WTC11 (cell line): Measurements from ENCODE around the gene BCKDHA. TPM values are rescaled to one million over a fixed set of nuclear protein-coding genes. Genes with fewer than 3 reads are reported as not detected.

Source experiments
- ATAC-seq: fragments of 200-7000 bp; cut with Tn5 transposase; 2 replicates; pipeline ENCODE4 v1.10.0; 2021; ENCODE audit warnings: mild to moderate bottlenecking, moderate library complexity
- CTCF ChIA-PET: fragments of 300-600 bp; sonication (Branson Sonifier 250); formaldehyde crosslinking; loops from one replicate; lab custom pipeline; 2021; ENCODE audit warnings: antibody characterized with exemption; lab: Charles Lee
- POLR2A ChIA-PET: fragments of 350-600 bp; sonication (Branson Sonifier 250); formaldehyde crosslinking; loops from one replicate; lab custom pipeline; 2021; ENCODE audit warnings: antibody characterized with exemption; lab: Charles Lee
- DNase-seq: peaks from one replicate; pipeline ENCODE4 v3.0.0; 2021; ENCODE audit warnings: low spot score
- H3K27ac Mint-ChIP-seq: 2 replicates; pipeline ENCODE4 v1.8.0; 2021; ENCODE audit warnings: mixed read lengths
- H3K27me3 Mint-ChIP-seq: 2 replicates; pipeline ENCODE4 v1.8.0; 2021; ENCODE audit warnings: low read depth, mild to moderate bottlenecking, moderate library complexity, mixed read lengths
- H3K36me3 Mint-ChIP-seq: 2 replicates; pipeline ENCODE4 v1.8.0; 2021; ENCODE audit warnings: mixed read lengths
- H3K4me1 Mint-ChIP-seq: 2 replicates; pipeline ENCODE4 v1.8.0; 2022; ENCODE audit warnings: mixed read lengths
- H3K4me3 Mint-ChIP-seq: 2 replicates; pipeline ENCODE4 v1.8.0; 2021; ENCODE audit warnings: mild to moderate bottlenecking, moderate library complexity, mixed read lengths
- H3K9me3 Mint-ChIP-seq: 2 replicates; pipeline ENCODE4 v1.8.0; 2021; ENCODE audit warnings: mixed read lengths
- EMX1 ChIP-seq: fragments of 250-450 bp; sonication (Bioruptor Pico); IDR thresholded peaks from 2 replicates; pipeline ENCODE4 v1.8.0; 2021; ENCODE audit warnings: mild to moderate bottlenecking
- ESRRA ChIP-seq: sonication (generic); formaldehyde crosslinking; IDR thresholded peaks from 2 replicates; pipeline ENCODE4 v1.8.1; 2022; ENCODE audit warnings: mild to moderate bottlenecking, missing genetic modification reagents, borderline replicate concordance
- GABPB1 ChIP-seq: sonication (generic); formaldehyde crosslinking; IDR thresholded peaks from 2 replicates; pipeline ENCODE4 v1.8.1; 2023; ENCODE audit warnings: mild to moderate bottlenecking, missing genetic modification reagents
- JAZF1 ChIP-seq: fragments of 250-450 bp; sonication (Bioruptor Pico); IDR thresholded peaks from 2 replicates; pipeline ENCODE4 v1.9.0; 2021; ENCODE audit warnings: moderate library complexity, mild to moderate bottlenecking, inconsistent platforms
- MXD4 ChIP-seq: fragments of 250-450 bp; sonication (Bioruptor Pico); IDR thresholded peaks from 2 replicates; pipeline ENCODE4 v1.8.0; 2021; ENCODE audit warnings: mild to moderate bottlenecking, moderate library complexity, borderline replicate concordance
- NFYB ChIP-seq: sonication (generic); formaldehyde crosslinking; conservative IDR thresholded peaks from 2 replicates; pipeline ENCODE4 v1.8.0; 2022; ENCODE audit warnings: low read depth, missing genetic modification reagents
- NR2C2 ChIP-seq: sonication (generic); formaldehyde crosslinking; IDR thresholded peaks from 2 replicates; pipeline ENCODE4 v1.8.0; 2022; ENCODE audit warnings: mild to moderate bottlenecking, missing genetic modification reagents
- NR3C1 ChIP-seq: sonication (generic); formaldehyde crosslinking; conservative IDR thresholded peaks from 2 replicates; pipeline ENCODE4 v1.8.1; 2023; ENCODE audit warnings: low read depth, mild to moderate bottlenecking, missing genetic modification reagents
- OVOL2 ChIP-seq: fragments of 250-450 bp; sonication (Bioruptor Pico); IDR thresholded peaks from 2 replicates; pipeline ENCODE4 v1.9.0; 2021; ENCODE audit warnings: mild to moderate bottlenecking, borderline replicate concordance
- SOX15 ChIP-seq: fragments of 250-450 bp; sonication (Bioruptor Pico); IDR thresholded peaks from 2 replicates; pipeline ENCODE4 v1.9.0; 2021; ENCODE audit warnings: mild to moderate bottlenecking
- TCF7 ChIP-seq: sonication (generic); formaldehyde crosslinking; IDR thresholded peaks from 2 replicates; pipeline ENCODE4 v1.8.0; 2022; ENCODE audit warnings: mild to moderate bottlenecking, low read depth, missing genetic modification reagents, moderate library complexity
- ZBTB21 ChIP-seq: sonication (generic); formaldehyde crosslinking; IDR thresholded peaks from 2 replicates; pipeline ENCODE4 v1.8.1; 2023; ENCODE audit warnings: mild to moderate bottlenecking, missing genetic modification reagents, borderline replicate concordance
- ZNF121 ChIP-seq: sonication (generic); formaldehyde crosslinking; IDR thresholded peaks from 2 replicates; pipeline ENCODE4 v1.8.0; 2023; ENCODE audit warnings: missing genetic modification reagents
- ZNF138 ChIP-seq: sonication (generic); formaldehyde crosslinking; conservative IDR thresholded peaks from 2 replicates; pipeline ENCODE4 v1.8.1; 2022; ENCODE audit warnings: mild to moderate bottlenecking, moderate library complexity, missing genetic modification reagents
- ZNF219 ChIP-seq: sonication (generic); formaldehyde crosslinking; IDR thresholded peaks from 2 replicates; pipeline ENCODE4 v1.8.0; 2023; ENCODE audit warnings: missing genetic modification reagents, mild to moderate bottlenecking, borderline replicate concordance
- ZNF232 ChIP-seq: sonication (generic); formaldehyde crosslinking; IDR thresholded peaks from 2 replicates; pipeline ENCODE4 v1.8.0; 2022; ENCODE audit warnings: mild to moderate bottlenecking, missing genetic modification reagents
- ZNF263 ChIP-seq: sonication (generic); formaldehyde crosslinking; IDR thresholded peaks from 2 replicates; pipeline ENCODE4 v1.8.1; 2022; ENCODE audit warnings: low read depth, mild to moderate bottlenecking, moderate library complexity, missing genetic modification reagents
- ZNF416 ChIP-seq: fragments of 250-450 bp; sonication (Bioruptor Pico); IDR thresholded peaks from 2 replicates; pipeline ENCODE4 v1.9.0; 2021; ENCODE audit warnings: mild to moderate bottlenecking, inconsistent platforms
- ZNF423 ChIP-seq: fragments of 250-450 bp; sonication (Bioruptor Pico); IDR thresholded peaks from 2 replicates; pipeline ENCODE4 v2.1.2; 2022; ENCODE audit warnings: mild to moderate bottlenecking, moderate library complexity
- total RNA-seq: library from RNA; stranded (reverse); gene quantifications from 3 replicates; pipeline ENCODE4 v1.2.3, GENCODE V29; 2021
- TF ChIP-seq, protein P1 (sequence below): sonication (generic); formaldehyde crosslinking; IDR thresholded peaks from 2 replicates; pipeline ENCODE4 v1.8.1; 2022; ENCODE audit warnings: mild to moderate bottlenecking, moderate library complexity, missing genetic modification reagents
- TF ChIP-seq, protein P2 (sequence below): sonication (generic); formaldehyde crosslinking; conservative IDR thresholded peaks from 2 replicates; pipeline ENCODE4 v1.8.1; 2022; ENCODE audit warnings: mild to moderate bottlenecking, missing genetic modification reagents
- TF ChIP-seq, protein P3 (sequence below): sonication (generic); formaldehyde crosslinking; IDR thresholded peaks from 2 replicates; pipeline ENCODE4 v1.8.1; 2023; ENCODE audit warnings: mild to moderate bottlenecking, missing genetic modification reagents
- TF ChIP-seq, protein P4 (sequence below): sonication (generic); formaldehyde crosslinking; IDR thresholded peaks from 2 replicates; pipeline ENCODE4 v1.8.1; 2022; ENCODE audit warnings: low read depth, missing genetic modification reagents, borderline replicate concordance
- TF ChIP-seq, protein P5 (sequence below): sonication (generic); formaldehyde crosslinking; IDR thresholded peaks from 2 replicates; pipeline ENCODE4 v1.8.1; 2022; ENCODE audit warnings: missing genetic modification reagents, borderline replicate concordance
- TF ChIP-seq, protein P6 (sequence below): fragments of 250-450 bp; sonication (Bioruptor Pico); IDR thresholded peaks from 2 replicates; pipeline ENCODE4 v1.9.0; 2021; ENCODE audit warnings: mild to moderate bottlenecking, borderline replicate concordance

Gene BCKDHA
- total RNA-seq, 1 experiment from 2014 or later = 18.8 TPM

DNA sequence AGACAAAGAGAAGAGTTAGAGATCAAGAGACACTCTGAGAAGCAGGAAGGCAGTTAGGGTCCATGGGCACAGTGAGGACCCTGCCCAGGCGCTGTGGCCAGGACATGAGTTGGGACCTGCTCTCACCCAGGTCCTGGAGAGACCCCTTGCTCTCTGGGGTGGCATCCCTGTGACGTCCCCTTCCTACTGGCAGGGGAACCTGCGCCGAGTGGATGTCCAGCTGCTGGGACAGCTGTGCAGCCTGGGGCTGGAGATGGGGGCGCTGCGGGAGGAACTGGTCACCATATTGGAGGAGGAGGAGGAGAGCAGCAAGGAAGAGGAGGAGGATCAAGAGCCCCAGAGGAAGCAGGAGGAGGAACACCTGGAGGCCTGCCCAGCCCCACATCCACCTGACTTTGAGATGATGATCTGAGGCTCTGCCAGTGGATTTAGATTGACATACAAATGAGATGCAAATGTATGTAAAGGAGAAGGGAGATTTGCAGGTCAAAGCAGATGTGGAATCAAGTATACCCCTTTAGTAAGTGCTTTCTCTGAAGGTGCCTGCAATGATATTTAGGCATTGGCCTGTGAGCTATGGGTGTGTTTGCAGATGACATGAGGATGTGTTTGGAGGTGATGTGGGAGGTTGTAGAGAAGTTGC, 46.3 kb downstream of the BCKDHA start:
- H3K36me3 Mint-ChIP-seq = no peaks in the 10 kb centered on the region
- peaks cover 45% of the 10 kb centered on the region for H3K27me3 Mint-ChIP-seq
- no peaks in the 10 kb centered on the region for H3K9me3 Mint-ChIP-seq
- CTCF ChIA-PET = interaction anchor here (1.2 to 10.4 kb wide), 4 partner anchors 119 to 263 kb away, joined by 3 to 310 read pairs (median 6); no protein-coding TSS in a partner anchor
- no peak overlapping the region for H3K4me3 Mint-ChIP-seq
- TF ChIP-seq ZNF423 (no peak), GABPB1 (no peak), OVOL2 (CRISPR knock-in tag) (no peak), EMX1 (no peak), ZNF232 (CRISPR knock-in tag) (no peak), ZNF219 (no peak), ZNF121 (CRISPR knock-in tag) (no peak), ZBTB21 (CRISPR knock-in tag) (no peak), MXD4 (no peak), ZNF138 (CRISPR knock-in tag) (no peak), ZNF263 (no peak), NR2C2 (CRISPR knock-in tag) (no peak), SOX15 (no peak), ZNF416 (no peak), TCF7 (CRISPR knock-in tag) (no peak)
- TF ChIP-seq, protein P1, sequence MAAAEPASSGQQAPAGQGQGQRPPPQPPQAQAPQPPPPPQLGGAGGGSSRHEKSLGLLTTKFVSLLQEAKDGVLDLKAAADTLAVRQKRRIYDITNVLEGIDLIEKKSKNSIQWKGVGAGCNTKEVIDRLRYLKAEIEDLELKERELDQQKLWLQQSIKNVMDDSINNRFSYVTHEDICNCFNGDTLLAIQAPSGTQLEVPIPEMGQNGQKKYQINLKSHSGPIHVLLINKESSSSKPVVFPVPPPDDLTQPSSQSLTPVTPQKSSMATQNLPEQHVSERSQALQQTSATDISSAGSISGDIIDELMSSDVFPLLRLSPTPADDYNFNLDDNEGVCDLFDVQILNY (CRISPR knock-in tag) = no peak
- TF ChIP-seq, protein P2, sequence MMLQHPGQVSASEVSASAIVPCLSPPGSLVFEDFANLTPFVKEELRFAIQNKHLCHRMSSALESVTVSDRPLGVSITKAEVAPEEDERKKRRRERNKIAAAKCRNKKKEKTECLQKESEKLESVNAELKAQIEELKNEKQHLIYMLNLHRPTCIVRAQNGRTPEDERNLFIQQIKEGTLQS = no peak
- TF ChIP-seq, protein P3, sequence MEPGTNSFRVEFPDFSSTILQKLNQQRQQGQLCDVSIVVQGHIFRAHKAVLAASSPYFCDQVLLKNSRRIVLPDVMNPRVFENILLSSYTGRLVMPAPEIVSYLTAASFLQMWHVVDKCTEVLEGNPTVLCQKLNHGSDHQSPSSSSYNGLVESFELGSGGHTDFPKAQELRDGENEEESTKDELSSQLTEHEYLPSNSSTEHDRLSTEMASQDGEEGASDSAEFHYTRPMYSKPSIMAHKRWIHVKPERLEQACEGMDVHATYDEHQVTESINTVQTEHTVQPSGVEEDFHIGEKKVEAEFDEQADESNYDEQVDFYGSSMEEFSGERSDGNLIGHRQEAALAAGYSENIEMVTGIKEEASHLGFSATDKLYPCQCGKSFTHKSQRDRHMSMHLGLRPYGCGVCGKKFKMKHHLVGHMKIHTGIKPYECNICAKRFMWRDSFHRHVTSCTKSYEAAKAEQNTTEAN (CRISPR knock-in tag) = no peak
- ATAC-seq (no peak), DNase-seq (no peak)
- POLR2A ChIA-PET = no interaction called here
- H3K27ac Mint-ChIP-seq = no peak overlapping the region
- H3K4me1 Mint-ChIP-seq = peaks cover 8% of the 10 kb centered on the region; the same call in 1 of the 2 replicates

DNA sequence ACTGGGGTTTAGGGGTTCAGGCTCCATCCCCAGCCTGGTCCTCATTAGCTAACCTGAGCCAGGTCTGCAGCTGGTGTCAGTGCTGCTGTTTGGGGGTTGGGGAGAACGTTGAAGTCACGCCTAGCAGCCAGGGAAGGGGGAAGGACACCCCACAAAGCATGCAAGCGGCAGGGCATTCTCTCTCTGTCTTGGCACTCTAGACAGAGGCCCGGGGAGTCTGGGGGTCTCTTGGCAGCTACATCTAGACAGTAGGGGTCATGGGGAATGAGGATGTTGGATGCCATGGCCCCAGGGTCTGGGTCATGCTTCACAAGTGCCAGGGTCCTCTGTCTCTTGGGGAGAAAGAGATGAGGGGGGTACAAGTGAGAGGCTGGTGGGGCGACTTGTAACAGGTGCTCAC, 48.0 kb downstream of the BCKDHA start:
- DNase-seq = no peak
- CTCF ChIA-PET = interaction anchor here (10.4 kb wide), 1 partner anchor 121 kb away, joined by 310 read pairs; no protein-coding TSS in a partner anchor

More for the DNA sequence above, 48.0 kb downstream of the BCKDHA start:
- TF ChIP-seq GABPB1 (no peak), ESRRA (CRISPR knock-in tag) (no peak), TCF7 (CRISPR knock-in tag) (no peak), JAZF1 (CRISPR knock-in tag) (no peak), NFYB (no peak), SOX15 (no peak), NR3C1 (CRISPR knock-in tag) (no peak)
- TF ChIP-seq, protein P4, sequence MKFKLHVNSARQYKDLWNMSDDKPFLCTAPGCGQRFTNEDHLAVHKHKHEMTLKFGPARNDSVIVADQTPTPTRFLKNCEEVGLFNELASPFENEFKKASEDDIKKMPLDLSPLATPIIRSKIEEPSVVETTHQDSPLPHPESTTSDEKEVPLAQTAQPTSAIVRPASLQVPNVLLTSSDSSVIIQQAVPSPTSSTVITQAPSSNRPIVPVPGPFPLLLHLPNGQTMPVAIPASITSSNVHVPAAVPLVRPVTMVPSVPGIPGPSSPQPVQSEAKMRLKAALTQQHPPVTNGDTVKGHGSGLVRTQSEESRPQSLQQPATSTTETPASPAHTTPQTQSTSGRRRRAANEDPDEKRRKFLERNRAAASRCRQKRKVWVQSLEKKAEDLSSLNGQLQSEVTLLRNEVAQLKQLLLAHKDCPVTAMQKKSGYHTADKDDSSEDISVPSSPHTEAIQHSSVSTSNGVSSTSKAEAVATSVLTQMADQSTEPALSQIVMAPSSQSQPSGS = no peak
- TF ChIP-seq, protein P5, sequence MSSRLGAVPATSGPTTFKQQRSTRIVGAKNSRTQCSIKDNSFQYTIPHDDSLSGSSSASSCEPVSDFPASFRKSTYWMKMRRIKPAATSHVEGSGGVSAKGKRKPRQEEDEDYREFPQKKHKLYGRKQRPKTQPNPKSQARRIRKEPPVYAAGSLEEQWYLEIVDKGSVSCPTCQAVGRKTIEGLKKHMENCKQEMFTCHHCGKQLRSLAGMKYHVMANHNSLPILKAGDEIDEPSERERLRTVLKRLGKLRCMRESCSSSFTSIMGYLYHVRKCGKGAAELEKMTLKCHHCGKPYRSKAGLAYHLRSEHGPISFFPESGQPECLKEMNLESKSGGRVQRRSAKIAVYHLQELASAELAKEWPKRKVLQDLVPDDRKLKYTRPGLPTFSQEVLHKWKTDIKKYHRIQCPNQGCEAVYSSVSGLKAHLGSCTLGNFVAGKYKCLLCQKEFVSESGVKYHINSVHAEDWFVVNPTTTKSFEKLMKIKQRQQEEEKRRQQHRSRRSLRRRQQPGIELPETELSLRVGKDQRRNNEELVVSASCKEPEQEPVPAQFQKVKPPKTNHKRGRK (CRISPR knock-in tag) = no peak
- TF ChIP-seq, protein P6, sequence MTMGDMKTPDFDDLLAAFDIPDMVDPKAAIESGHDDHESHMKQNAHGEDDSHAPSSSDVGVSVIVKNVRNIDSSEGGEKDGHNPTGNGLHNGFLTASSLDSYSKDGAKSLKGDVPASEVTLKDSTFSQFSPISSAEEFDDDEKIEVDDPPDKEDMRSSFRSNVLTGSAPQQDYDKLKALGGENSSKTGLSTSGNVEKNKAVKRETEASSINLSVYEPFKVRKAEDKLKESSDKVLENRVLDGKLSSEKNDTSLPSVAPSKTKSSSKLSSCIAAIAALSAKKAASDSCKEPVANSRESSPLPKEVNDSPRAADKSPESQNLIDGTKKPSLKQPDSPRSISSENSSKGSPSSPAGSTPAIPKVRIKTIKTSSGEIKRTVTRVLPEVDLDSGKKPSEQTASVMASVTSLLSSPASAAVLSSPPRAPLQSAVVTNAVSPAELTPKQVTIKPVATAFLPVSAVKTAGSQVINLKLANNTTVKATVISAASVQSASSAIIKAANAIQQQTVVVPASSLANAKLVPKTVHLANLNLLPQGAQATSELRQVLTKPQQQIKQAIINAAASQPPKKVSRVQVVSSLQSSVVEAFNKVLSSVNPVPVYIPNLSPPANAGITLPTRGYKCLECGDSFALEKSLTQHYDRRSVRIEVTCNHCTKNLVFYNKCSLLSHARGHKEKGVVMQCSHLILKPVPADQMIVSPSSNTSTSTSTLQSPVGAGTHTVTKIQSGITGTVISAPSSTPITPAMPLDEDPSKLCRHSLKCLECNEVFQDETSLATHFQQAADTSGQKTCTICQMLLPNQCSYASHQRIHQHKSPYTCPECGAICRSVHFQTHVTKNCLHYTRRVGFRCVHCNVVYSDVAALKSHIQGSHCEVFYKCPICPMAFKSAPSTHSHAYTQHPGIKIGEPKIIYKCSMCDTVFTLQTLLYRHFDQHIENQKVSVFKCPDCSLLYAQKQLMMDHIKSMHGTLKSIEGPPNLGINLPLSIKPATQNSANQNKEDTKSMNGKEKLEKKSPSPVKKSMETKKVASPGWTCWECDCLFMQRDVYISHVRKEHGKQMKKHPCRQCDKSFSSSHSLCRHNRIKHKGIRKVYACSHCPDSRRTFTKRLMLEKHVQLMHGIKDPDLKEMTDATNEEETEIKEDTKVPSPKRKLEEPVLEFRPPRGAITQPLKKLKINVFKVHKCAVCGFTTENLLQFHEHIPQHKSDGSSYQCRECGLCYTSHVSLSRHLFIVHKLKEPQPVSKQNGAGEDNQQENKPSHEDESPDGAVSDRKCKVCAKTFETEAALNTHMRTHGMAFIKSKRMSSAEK = no peak
- TF ChIP-seq, protein P3 (CRISPR knock-in tag) = no peak
- peaks cover 12% of the 10 kb centered on the region for H3K4me1 Mint-ChIP-seq
- H3K27me3 Mint-ChIP-seq = peaks cover 60% of the 10 kb centered on the region
- POLR2A ChIA-PET = no interaction called here
- H3K36me3 Mint-ChIP-seq = no peaks in the 10 kb centered on the region
- H3K9me3 Mint-ChIP-seq = no peaks in the 10 kb centered on the region
- H3K27ac Mint-ChIP-seq = no peak overlapping the region
- no peak overlapping the region for H3K4me3 Mint-ChIP-seq
- no peak for ATAC-seq
